ENCODE measurements around the gene CD6.
A peak's percentile ranks its signal among the peaks of the same experiment; 100 is the strongest.

The CD6 gene

DNA sequence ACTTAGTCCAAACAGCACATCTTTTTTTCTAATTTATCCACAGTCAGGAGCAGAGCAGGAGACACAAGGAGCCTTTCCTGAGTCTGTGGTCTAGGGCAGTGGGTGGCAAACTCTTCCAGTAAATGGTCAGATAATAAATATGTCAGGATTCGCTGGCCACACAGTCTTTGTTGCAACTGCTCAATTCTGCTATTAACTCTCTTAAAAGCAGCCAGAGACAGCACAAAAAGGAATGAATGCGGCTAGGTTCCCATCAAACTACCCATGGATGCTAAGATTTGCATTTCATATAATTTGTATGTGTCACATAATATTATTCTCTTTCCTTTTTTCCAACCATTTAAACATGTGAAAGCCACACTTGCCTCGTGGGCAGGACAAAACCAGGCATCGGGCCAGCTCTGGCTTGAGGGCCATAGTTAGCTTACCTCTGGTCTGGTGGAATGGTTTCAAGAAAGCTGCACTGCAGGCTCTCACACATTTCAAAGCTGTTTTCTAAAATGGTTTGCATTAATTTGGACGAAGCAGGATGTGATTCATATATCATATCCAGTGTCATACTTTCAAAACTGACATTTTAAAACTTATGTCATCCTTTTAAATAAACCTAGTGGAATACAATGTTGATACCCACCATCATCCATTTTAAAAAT is 66.1 kb downstream of the CD6 start:
- Mint-ChIP-seq H3K27ac (no peak overlapping the region), H3K4me3 (no peak overlapping the region), H3K9me3 (no peaks in the 10 kb centered on the region), H3K27me3 (no peaks in the 10 kb centered on the region), H3K4me1 (peaks cover 18% of the 10 kb centered on the region), H3K36me3 (no peaks in the 10 kb centered on the region)
- ATAC-seq (ENCODE audit: low read depth), result no peak
- no peak for DNase-seq (ENCODE audit: low spot score in 2 of 2)

DNA sequence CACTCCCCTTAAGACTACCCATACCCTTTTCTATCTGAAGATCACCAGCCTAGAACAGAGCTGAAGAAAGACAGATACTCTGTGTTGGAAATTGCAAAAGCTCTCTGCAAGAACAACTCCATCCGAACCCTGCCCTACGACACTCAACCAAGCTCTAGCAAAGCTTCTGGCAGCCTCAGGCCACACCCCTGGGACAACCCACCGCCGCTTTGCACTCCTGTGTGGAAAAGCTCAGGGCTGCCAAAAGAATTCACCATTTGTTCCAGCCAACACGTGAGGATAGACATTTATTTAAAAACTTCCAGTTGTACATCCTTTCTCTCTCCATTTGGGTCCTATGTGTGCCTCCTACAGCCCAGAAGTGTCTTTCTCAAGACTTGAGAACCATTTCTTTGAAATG is 68.4 kb downstream of the CD6 start:
- DNase-seq (ENCODE audit: low spot score in 2 of 2) (no peak), ATAC-seq (ENCODE audit: low read depth) (no peak)
- peaks cover 21% of the 10 kb centered on the region for H3K4me1 Mint-ChIP-seq

DNA sequence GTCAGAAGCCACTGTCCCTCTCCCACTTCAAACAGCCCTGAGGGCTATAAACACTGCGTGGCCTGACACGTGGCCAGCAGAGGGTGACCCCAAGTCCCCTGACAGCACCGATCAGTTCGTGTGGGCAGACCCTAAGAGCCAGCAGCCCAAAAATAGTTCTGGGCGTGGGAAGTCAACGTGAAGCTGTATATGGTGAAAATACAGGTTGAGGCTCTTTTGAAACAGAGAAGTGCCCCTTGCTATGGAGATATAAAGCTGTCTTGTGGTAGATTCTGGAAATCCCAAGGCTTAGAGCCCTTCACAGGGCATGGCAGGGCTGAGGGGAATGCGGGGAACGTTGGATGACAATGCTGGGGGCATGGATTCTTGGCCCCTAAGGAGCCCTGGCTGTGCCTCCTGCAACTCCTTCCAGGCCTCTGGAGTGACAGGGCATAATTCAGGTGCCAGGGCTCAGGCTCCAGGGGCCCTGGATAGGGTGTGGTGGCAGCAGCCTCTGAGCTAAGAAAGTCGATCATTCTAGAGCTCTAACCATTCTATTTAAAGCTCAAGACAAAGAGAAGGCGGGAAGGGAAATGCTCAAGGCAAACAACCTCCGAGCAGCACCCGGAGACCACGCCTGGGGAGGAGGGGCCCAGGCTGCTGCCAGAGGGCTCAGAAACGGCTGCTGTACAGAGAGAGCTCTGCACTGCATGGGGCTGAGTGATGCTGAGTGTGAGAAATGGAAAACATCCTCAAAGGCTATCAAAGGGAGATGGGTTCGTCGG is 70.5 kb downstream of the CD6 start:
- peak; percentile 76 for ATAC-seq (ENCODE audit: low read depth)
- H3K27ac Mint-ChIP-seq, result peak overlapping the region; percentile 100
- peak overlapping the region; percentile 99 for H3K4me3 Mint-ChIP-seq
- H3K27me3 Mint-ChIP-seq, result no peaks in the 10 kb centered on the region
- H3K36me3 Mint-ChIP-seq, result no peaks in the 10 kb centered on the region
- peak; percentile 46 to 55 for DNase-seq (ENCODE audit: low spot score in 2 of 2)
- peaks cover 19% of the 10 kb centered on the region for H3K4me1 Mint-ChIP-seq
- H3K9me3 Mint-ChIP-seq, result no peaks in the 10 kb centered on the region

More for the DNA sequence above, 68.4 kb downstream of the CD6 start:
- Mint-ChIP-seq H3K27me3 (no peaks in the 10 kb centered on the region), H3K9me3 (no peaks in the 10 kb centered on the region), H3K36me3 (no peaks in the 10 kb centered on the region), H3K4me3 (no peak overlapping the region), H3K27ac (peak overlapping the region; percentile 32)

DNA sequence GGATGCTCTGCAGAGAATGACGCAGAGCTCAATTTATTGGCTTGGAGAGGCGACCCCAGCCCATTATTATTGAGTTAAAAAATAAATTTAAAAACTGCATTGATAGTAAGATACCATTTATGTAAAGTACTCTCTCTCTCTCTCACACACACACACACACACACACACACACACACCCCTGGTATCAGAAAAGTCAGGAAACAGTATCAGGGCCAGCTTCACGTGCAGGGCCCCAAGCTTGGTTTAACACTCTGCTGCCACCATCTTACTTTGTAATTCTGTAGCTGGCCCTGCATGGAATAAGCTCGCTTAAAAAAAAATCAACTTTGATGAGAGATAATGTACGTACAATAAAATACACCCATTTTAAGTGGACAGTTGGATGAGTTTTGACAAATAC is 71.1 kb downstream of the CD6 start:
- Mint-ChIP-seq H3K27me3 (no peaks in the 10 kb centered on the region), H3K9me3 (no peaks in the 10 kb centered on the region), H3K27ac (peak overlapping the region; percentile 100), H3K36me3 (no peaks in the 10 kb centered on the region), H3K4me1 (peaks cover 19% of the 10 kb centered on the region), H3K4me3 (peak overlapping the region; percentile 99)
- ATAC-seq (ENCODE audit: low read depth) (peak; percentile 18), DNase-seq (ENCODE audit: low spot score in 2 of 2) (no peak)

DNA sequence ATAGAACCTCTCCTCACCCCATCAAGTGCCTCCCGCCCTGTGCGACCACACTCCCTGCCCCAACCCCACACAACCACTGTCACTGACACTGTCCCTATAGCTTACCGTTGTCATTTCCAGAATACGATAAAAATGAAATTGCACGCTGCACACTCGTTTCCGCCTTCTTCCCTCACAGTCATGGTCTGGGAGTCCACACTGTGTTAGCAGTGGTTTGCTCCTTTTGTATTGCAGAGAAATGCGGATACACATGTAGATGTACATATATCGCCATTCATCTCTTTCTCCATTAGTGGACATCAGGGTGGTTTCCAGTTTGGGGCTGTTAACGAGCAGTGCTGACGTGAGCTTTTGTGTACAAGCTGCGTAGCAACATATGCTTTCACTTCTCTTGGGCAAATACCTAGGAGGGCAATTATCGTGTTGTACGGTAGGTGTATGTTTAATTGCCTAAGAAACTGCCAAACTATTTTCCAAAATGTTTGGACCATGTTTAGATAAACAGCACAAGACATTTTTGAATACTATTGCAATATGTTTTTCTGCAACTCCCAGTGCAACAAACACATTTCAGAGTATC is 71.6 kb downstream of the CD6 start:
- H3K9me3 Mint-ChIP-seq, result no peaks in the 10 kb centered on the region
- ATAC-seq (ENCODE audit: low read depth), result peak; percentile 74
- peaks cover 19% of the 10 kb centered on the region for H3K4me1 Mint-ChIP-seq
- no peaks in the 10 kb centered on the region for H3K36me3 Mint-ChIP-seq
- H3K27me3 Mint-ChIP-seq, result no peaks in the 10 kb centered on the region
- peak overlapping the region; percentile 100 for H3K27ac Mint-ChIP-seq
- peak overlapping the region; percentile 99 for H3K4me3 Mint-ChIP-seq
- peak in 1 of 2 donors; percentile 42 for DNase-seq (ENCODE audit: low spot score in 2 of 2)

DNA sequence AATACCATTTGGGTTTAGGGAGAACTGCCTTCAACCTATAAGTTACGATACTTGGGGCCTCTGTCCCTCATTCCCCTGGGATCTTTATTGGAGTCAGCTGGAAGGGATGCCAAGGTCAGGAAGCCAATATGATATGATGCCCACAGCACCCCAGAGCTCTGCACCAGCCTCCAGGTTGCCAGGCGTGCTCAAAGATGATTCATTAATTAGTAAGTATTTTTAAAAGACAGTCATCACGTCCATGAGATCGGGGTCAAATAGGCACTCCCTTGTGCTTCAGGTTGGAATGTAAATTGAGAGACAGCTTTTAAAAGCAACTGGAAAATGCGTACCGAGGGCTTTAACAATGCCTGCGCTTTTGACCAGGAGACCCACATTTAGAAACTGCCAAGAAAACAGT is 73.8 kb downstream of the CD6 start:
- no peak overlapping the region for H3K27ac Mint-ChIP-seq

DNA sequence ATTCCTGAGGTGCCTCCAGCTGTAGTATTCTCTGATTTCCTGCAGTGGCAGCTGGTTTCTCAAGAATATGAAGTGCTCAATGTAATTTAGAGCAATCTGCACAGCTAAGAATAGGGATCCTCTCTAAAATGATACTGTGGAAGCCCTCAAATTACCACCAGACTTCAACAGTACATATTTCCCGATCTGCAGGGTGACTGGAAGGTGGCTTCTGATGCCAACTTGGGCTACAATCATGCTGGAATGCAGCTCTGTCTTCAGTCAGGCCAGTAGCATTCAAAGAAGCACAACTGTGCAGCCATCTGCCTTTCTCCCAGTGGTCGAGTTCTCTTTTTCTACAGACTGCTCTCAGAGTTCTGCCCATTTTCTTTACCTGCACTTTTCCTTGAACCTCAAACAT is 75.4 kb downstream of the CD6 start:
- H3K4me1 Mint-ChIP-seq, result peaks cover 13% of the 10 kb centered on the region
- H3K4me3 Mint-ChIP-seq, result no peak overlapping the region
- no peaks in the 10 kb centered on the region for H3K9me3 Mint-ChIP-seq
- no peak overlapping the region for H3K27ac Mint-ChIP-seq
- H3K36me3 Mint-ChIP-seq, result no peaks in the 10 kb centered on the region
- H3K27me3 Mint-ChIP-seq, result no peaks in the 10 kb centered on the region
- no peak for DNase-seq (ENCODE audit: low spot score in 2 of 2)
- no peak for ATAC-seq (ENCODE audit: low read depth)

More for the DNA sequence above, 73.8 kb downstream of the CD6 start:
- Mint-ChIP-seq H3K27me3 (no peaks in the 10 kb centered on the region), H3K4me1 (peaks cover 18% of the 10 kb centered on the region), H3K9me3 (no peaks in the 10 kb centered on the region), H3K4me3 (no peak overlapping the region), H3K36me3 (no peaks in the 10 kb centered on the region)
- ATAC-seq (ENCODE audit: low read depth) (no peak), DNase-seq (ENCODE audit: low spot score in 2 of 2) (no peak)

DNA sequence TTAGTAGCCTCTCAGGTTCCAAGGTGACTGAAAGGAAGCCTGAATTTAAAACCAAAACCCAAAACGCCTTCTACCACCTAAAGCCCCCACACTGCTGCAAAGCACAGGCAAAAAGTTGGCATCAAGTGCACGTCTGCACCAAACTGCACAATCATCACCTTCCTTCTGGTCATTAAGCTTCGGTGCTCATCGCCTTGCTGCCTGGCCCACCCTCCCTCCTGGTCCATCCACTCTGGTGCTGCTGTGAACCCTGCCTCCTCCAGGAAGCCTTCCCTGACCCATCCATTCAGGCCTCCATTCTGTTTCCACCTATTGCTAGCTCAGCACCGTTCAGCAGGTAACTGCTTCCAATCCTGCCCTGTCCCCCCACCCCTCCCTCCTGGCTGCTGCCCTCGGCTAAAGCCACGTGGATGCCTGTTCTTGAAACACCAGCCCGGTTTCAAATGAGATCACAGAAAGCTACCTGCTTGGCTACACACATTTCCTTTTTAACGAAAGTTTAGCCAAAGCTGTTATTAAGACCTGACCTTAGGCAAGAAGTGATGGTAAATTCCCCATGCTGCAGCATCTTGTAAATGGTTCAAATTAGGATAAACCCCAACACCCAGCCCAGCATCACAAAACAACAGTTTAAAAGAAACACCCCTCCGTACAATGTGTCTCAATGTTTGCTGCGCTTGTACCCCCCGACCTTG is 77.0 kb downstream of the CD6 start:
- no peaks in the 10 kb centered on the region for H3K9me3 Mint-ChIP-seq
- no peak overlapping the region for H3K4me3 Mint-ChIP-seq
- peaks cover 4% of the 10 kb centered on the region for H3K4me1 Mint-ChIP-seq
- no peaks in the 10 kb centered on the region for H3K27me3 Mint-ChIP-seq
- H3K27ac Mint-ChIP-seq, result peak overlapping the region; percentile 17
- H3K36me3 Mint-ChIP-seq, result no peaks in the 10 kb centered on the region
- DNase-seq (ENCODE audit: low spot score in 2 of 2), result no peak
- ATAC-seq (ENCODE audit: low read depth), result no peak

DNA sequence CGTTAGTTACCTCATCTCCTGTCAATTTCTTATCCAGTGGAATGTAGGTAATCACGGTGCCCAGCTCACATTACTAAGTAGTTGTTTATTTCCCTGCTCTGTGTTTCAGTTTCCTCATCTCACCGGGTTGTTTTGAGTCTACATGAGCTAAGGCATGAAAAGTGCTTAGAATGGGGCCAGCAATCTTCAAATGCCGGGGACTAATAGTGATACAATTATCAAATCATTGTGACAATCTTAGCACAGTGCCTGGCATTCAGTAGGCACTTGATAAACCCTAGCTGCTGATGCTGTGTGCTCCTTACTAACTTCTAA is 77.5 kb downstream of the CD6 start:
- H3K9me3 Mint-ChIP-seq, result no peaks in the 10 kb centered on the region
- H3K4me3 Mint-ChIP-seq, result no peak overlapping the region
- no peak for DNase-seq (ENCODE audit: low spot score in 2 of 2)
- ATAC-seq (ENCODE audit: low read depth), result no peak
- no peaks in the 10 kb centered on the region for H3K36me3 Mint-ChIP-seq
- peaks cover 4% of the 10 kb centered on the region for H3K4me1 Mint-ChIP-seq
- H3K27me3 Mint-ChIP-seq, result no peaks in the 10 kb centered on the region
- H3K27ac Mint-ChIP-seq, result no peak overlapping the region

DNA sequence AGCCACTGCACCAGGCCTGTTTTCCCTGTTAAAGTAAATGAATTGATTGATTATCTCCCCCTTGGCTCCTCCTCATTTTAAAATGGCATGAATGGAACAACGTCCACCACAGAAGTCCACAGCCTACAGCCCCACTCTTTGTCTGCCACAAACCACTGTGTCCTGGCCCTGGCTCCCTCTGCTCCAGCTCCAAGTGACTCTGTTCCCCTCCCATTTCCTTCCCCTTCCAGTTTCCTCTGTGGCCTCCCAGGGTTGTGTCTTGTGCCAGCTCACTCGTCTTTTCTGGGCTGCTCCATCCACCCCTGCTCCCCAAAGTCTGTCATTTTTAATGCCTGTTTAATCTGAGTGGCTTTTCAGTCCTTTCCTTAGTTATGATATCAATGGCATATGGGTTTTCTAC is 78.4 kb downstream of the CD6 start:
- Mint-ChIP-seq H3K4me3 (no peak overlapping the region), H3K9me3 (no peaks in the 10 kb centered on the region), H3K36me3 (no peaks in the 10 kb centered on the region), H3K4me1 (peaks cover 4% of the 10 kb centered on the region), H3K27ac (no peak overlapping the region), H3K27me3 (no peaks in the 10 kb centered on the region)
- ATAC-seq (ENCODE audit: low read depth), result no peak
- DNase-seq (ENCODE audit: low spot score in 2 of 2), result no peak

DNA sequence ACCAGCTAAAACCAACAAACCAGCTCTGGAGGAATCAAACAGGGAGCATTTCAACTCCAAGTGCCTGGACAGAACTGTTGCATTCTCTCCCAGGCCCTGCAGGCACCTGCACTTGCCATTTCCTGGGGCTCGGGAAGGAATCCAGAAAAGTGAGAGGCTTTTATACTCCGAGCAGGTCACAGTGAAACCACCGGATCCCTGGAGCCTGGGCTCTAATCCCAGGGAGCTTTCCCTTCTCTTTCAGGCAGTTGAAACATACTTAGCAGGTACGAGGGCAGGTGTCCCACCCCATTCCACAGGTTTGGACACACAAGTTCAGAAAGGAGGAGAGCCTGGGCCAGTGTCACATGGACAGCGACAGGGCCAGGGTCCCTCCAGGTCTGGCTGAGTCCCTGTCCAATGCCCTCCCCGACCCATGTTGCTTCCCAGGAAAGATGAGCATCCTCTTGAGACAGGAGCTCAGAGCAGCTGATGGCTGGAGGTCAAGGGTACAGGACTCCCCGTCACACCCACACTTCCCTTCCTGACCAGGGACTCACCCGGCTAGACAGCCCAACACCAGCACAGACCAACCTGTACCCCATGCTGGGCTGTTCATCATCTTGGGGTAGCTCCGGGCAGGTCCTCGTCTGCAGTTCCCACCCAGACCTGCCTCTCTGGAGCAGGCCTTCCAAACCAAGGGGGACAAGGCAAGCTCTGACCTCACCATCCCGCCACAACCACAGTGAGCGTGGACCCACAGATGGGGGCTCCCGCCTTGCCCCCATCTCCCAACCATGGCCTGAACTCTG is 80.9 kb downstream of the CD6 start:
- H3K27ac Mint-ChIP-seq, result no peak overlapping the region
- no peaks in the 10 kb centered on the region for H3K36me3 Mint-ChIP-seq
- no peak overlapping the region for H3K4me3 Mint-ChIP-seq
- H3K27me3 Mint-ChIP-seq, result no peaks in the 10 kb centered on the region
- no peak for ATAC-seq (ENCODE audit: low read depth)
- no peaks in the 10 kb centered on the region for H3K9me3 Mint-ChIP-seq
- H3K4me1 Mint-ChIP-seq, result peaks cover 4% of the 10 kb centered on the region
- DNase-seq (ENCODE audit: low spot score in 2 of 2), result no peak

DNA sequence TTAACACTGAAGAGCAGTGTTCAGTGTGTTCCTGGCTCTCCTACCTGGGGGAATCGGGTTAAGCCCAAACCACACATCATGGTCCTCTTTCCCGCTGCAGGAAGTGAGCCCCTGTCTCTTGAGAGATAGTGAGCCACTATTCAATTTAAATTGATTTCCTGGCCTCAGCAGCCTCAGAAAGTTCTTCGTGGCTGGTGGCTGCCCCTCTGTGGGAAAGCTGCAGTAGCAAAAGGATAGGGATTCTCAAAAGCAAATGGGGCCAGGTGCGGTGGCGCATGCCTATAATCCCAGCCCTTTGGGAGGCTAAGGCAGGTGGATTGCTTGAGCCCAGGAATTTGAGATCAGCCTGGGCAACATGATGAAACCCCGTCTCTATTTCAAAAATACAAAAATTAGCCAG is 81.7 kb downstream of the CD6 start:
- no peak for DNase-seq (ENCODE audit: low spot score in 2 of 2)
- Mint-ChIP-seq H3K27ac (no peak overlapping the region), H3K36me3 (no peaks in the 10 kb centered on the region), H3K9me3 (no peaks in the 10 kb centered on the region), H3K4me3 (no peak overlapping the region), H3K4me1 (peaks cover 4% of the 10 kb centered on the region), H3K27me3 (no peaks in the 10 kb centered on the region)
- no peak for ATAC-seq (ENCODE audit: low read depth)

DNA sequence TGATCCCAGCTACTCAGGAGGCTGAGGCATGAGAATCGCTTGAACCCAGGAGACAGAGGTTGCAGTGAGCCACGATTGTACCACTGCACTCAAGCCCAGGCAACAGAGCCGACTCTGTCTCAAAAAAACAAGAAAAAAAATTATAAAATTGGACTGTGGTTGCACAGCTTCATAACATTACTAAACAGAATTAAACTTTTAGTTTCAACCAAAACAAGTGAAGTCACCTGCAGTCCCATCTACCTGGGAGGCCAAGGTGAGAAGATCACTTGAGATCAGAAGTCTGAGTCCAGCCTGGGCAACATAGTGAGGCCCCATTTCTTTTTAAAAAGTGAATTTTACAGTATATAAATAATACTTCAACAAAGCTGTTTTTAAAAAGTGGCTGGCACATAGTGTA is 83.0 kb downstream of the CD6 start:
- no peaks in the 10 kb centered on the region for H3K27me3 Mint-ChIP-seq
- H3K9me3 Mint-ChIP-seq, result no peaks in the 10 kb centered on the region
- H3K36me3 Mint-ChIP-seq, result no peaks in the 10 kb centered on the region
- peaks cover 2% of the 10 kb centered on the region for H3K4me1 Mint-ChIP-seq
- no peak for DNase-seq (ENCODE audit: low spot score in 2 of 2)
- ATAC-seq (ENCODE audit: low read depth), result no peak
- no peak overlapping the region for H3K27ac Mint-ChIP-seq
- no peak overlapping the region for H3K4me3 Mint-ChIP-seq
